H1 (cell line): Measurements from ENCODE around the gene RAB36. TPM values are rescaled to one million over a fixed set of nuclear protein-coding genes. Genes with fewer than 3 reads are reported as not detected.

Experiments
- BACH1 ChIP-seq: IDR thresholded peaks from 2 replicates; pipeline ENCODE4 v1.6.1; 2012; ENCODE audit warnings: low read length, improper control_type of control experiment
- KDM1A ChIP-seq: fragments of 200-600, 300-600 bp; sonication (generic); IDR thresholded peaks from 2 replicates; pipeline ENCODE4 v1.7.1; 2016; ENCODE audit warnings: mild to moderate bottlenecking, low read length, borderline replicate concordance
- PHF8 ChIP-seq: fragments of 200-600 bp; sonication (generic); conservative IDR thresholded peaks from 2 replicates; pipeline ENCODE4 v1.7.1; 2012; ENCODE audit warnings: low read depth, mild to moderate bottlenecking, inconsistent platforms, low read length, moderate library complexity
- RXRA ChIP-seq: IDR thresholded peaks from 2 replicates; pipeline ENCODE4 v1.6.1; 2011; ENCODE audit warnings: low read depth, mild to moderate bottlenecking, low read length, moderate library complexity; ENCODE audit not compliant: insufficient read depth
- TCF12 ChIP-seq: IDR thresholded peaks from 2 replicates; pipeline ENCODE4 v1.6.1; 2011; ENCODE audit warnings: low read depth, mild to moderate bottlenecking, low read length
- polyA plus RNA-seq, 7 experiments: library from polyadenylated mRNA; depleted of rRNA in 3 of 7; stranded (reverse) in 5 of 7; unstranded in 2 of 7; fragments of >200 nt in 5 of 7; fragments of 200-250 nt in 2 of 7; gene quantifications; 1 replicate in 5 of 7; 2 replicates in 1 of 7; 4 replicates in 1 of 7; pipeline versions ENCODE4 v1.2.1 to v1.2.3, GENCODE V29; 2011 to 2013; ENCODE audit warnings: missing spikeins in 2 of 7, mixed read lengths in 2 of 7
- total RNA-seq: library from RNA; stranded (reverse); fragmentation: NEBNext Ultra II Directional; extraction: Animal tissue kit (Norgen Biotek cat#: 25700); gene quantifications from 2 replicates; pipeline ENCODE4 v1.2.1, GENCODE V29; 2021
- TF ChIP-seq, protein P1 (sequence below): fragments of 300-600 bp; sonication (generic); IDR thresholded peaks from 2 replicates; pipeline ENCODE4 v1.7.1; 2012; ENCODE audit warnings: low read length, moderate library complexity, mild to moderate bottlenecking, inconsistent platforms; ENCODE audit not compliant: insufficient replicate concordance
- TF ChIP-seq, protein P2 (sequence below): IDR thresholded peaks from 2 replicates; pipeline ENCODE4 v1.6.1; 2011; ENCODE audit warnings: low read length, improper control_type of control experiment
- TF ChIP-seq, protein P3 (sequence below), 3 experiments: IDR thresholded peaks; 1 replicate in 2 of 3; 2 replicates in 1 of 3; pipeline versions ENCODE4 v1.5.1 to v1.6.1; 2011; ENCODE audit warnings: low read length in 3 of 3, mild to moderate bottlenecking in 3 of 3, inconsistent platforms in 2 of 3, low read depth in 1 of 3, moderate library complexity in 1 of 3; ENCODE audit not compliant: insufficient read depth in 1 of 3; ENCODE audit errors: control extremely low read depth in 1 of 3

The RAB36 gene
- total and polyA plus RNA-seq, 2 of the 8 experiments (the other 6 are each of a cell fraction or from before 2014, with no cell fraction given), result 1.0 to 1.5 TPM

DNA sequence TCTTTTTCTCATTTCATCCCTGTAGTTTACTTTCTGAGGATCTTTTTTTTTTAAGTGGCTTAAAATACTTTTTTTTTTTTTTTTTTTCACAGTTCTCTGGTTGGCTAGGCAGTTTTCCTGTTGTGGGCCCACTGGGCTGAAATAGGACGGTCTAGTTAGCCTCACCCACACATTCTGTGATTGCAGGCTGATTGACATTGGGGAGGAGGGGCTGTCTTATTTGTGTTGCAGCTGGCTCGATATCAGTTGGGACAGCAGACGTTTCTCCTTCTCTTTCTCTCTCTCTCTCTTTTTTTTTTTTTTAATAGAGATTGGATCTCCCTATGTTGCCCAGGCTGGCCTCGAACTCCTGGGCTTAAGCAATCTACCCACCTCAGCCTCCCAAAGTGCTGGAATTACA lies 41.9 kb downstream of the RAB36 start (continued):
- TF ChIP-seq, protein P1, sequence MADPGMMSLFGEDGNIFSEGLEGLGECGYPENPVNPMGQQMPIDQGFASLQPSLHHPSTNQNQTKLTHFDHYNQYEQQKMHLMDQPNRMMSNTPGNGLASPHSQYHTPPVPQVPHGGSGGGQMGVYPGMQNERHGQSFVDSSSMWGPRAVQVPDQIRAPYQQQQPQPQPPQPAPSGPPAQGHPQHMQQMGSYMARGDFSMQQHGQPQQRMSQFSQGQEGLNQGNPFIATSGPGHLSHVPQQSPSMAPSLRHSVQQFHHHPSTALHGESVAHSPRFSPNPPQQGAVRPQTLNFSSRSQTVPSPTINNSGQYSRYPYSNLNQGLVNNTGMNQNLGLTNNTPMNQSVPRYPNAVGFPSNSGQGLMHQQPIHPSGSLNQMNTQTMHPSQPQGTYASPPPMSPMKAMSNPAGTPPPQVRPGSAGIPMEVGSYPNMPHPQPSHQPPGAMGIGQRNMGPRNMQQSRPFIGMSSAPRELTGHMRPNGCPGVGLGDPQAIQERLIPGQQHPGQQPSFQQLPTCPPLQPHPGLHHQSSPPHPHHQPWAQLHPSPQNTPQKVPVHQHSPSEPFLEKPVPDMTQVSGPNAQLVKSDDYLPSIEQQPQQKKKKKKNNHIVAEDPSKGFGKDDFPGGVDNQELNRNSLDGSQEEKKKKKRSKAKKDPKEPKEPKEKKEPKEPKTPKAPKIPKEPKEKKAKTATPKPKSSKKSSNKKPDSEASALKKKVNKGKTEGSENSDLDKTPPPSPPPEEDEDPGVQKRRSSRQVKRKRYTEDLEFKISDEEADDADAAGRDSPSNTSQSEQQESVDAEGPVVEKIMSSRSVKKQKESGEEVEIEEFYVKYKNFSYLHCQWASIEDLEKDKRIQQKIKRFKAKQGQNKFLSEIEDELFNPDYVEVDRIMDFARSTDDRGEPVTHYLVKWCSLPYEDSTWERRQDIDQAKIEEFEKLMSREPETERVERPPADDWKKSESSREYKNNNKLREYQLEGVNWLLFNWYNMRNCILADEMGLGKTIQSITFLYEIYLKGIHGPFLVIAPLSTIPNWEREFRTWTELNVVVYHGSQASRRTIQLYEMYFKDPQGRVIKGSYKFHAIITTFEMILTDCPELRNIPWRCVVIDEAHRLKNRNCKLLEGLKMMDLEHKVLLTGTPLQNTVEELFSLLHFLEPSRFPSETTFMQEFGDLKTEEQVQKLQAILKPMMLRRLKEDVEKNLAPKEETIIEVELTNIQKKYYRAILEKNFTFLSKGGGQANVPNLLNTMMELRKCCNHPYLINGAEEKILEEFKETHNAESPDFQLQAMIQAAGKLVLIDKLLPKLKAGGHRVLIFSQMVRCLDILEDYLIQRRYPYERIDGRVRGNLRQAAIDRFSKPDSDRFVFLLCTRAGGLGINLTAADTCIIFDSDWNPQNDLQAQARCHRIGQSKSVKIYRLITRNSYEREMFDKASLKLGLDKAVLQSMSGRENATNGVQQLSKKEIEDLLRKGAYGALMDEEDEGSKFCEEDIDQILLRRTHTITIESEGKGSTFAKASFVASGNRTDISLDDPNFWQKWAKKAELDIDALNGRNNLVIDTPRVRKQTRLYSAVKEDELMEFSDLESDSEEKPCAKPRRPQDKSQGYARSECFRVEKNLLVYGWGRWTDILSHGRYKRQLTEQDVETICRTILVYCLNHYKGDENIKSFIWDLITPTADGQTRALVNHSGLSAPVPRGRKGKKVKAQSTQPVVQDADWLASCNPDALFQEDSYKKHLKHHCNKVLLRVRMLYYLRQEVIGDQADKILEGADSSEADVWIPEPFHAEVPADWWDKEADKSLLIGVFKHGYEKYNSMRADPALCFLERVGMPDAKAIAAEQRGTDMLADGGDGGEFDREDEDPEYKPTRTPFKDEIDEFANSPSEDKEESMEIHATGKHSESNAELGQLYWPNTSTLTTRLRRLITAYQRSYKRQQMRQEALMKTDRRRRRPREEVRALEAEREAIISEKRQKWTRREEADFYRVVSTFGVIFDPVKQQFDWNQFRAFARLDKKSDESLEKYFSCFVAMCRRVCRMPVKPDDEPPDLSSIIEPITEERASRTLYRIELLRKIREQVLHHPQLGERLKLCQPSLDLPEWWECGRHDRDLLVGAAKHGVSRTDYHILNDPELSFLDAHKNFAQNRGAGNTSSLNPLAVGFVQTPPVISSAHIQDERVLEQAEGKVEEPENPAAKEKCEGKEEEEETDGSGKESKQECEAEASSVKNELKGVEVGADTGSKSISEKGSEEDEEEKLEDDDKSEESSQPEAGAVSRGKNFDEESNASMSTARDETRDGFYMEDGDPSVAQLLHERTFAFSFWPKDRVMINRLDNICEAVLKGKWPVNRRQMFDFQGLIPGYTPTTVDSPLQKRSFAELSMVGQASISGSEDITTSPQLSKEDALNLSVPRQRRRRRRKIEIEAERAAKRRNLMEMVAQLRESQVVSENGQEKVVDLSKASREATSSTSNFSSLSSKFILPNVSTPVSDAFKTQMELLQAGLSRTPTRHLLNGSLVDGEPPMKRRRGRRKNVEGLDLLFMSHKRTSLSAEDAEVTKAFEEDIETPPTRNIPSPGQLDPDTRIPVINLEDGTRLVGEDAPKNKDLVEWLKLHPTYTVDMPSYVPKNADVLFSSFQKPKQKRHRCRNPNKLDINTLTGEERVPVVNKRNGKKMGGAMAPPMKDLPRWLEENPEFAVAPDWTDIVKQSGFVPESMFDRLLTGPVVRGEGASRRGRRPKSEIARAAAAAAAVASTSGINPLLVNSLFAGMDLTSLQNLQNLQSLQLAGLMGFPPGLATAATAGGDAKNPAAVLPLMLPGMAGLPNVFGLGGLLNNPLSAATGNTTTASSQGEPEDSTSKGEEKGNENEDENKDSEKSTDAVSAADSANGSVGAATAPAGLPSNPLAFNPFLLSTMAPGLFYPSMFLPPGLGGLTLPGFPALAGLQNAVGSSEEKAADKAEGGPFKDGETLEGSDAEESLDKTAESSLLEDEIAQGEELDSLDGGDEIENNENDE, result no peak
- TF ChIP-seq TCF12 (no peak), PHF8 (no peak), RXRA (no peak), BACH1 (no peak), KDM1A (no peak)
- TF ChIP-seq, protein P2, sequence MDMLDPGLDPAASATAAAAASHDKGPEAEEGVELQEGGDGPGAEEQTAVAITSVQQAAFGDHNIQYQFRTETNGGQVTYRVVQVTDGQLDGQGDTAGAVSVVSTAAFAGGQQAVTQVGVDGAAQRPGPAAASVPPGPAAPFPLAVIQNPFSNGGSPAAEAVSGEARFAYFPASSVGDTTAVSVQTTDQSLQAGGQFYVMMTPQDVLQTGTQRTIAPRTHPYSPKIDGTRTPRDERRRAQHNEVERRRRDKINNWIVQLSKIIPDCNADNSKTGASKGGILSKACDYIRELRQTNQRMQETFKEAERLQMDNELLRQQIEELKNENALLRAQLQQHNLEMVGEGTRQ, result no peak
- TF ChIP-seq, protein P3, sequence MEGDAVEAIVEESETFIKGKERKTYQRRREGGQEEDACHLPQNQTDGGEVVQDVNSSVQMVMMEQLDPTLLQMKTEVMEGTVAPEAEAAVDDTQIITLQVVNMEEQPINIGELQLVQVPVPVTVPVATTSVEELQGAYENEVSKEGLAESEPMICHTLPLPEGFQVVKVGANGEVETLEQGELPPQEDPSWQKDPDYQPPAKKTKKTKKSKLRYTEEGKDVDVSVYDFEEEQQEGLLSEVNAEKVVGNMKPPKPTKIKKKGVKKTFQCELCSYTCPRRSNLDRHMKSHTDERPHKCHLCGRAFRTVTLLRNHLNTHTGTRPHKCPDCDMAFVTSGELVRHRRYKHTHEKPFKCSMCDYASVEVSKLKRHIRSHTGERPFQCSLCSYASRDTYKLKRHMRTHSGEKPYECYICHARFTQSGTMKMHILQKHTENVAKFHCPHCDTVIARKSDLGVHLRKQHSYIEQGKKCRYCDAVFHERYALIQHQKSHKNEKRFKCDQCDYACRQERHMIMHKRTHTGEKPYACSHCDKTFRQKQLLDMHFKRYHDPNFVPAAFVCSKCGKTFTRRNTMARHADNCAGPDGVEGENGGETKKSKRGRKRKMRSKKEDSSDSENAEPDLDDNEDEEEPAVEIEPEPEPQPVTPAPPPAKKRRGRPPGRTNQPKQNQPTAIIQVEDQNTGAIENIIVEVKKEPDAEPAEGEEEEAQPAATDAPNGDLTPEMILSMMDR (IDR thresholded peaks at IDR 0.05; ENCODE audit: control extremely low read depth in 1 of 3, insufficient read depth in 1 of 3, low read depth in 1 of 3, low read length in 3 of 3), result no peak
